ENCODE results near the gene HNRNPR. TPM values are rescaled to one million over a fixed set of nuclear protein-coding genes. Genes with fewer than 3 reads are reported as not detected.
A peak's percentile ranks its signal among the peaks of the same experiment; 100 is the strongest.

The HNRNPR gene
- total and polyA plus RNA-seq, 9 of the 15 experiments (the other 6 are each of a cell fraction or from before 2014, with no cell fraction given): 80.9 to 372 (median 301) TPM

- TF ChIP-seq ARID3A (IDR thresholded peaks at IDR 0.05; ENCODE audit: borderline replicate concordance, low read depth, low read length) (no peak), CTBP1 (IDR thresholded peaks at IDR 0.05; ENCODE audit: borderline replicate concordance) (0 out of 2 replicates have a peak, but pooled peaks have one; percentile 15), ZNF507 (tag; conservative IDR thresholded peaks at IDR 0.05) (peak; percentile 40; the same call in 1 of the 2 replicates), CBX3 (IDR thresholded peaks at IDR 0.05; ENCODE audit: borderline replicate concordance in 1 of 2, low read length in 2 of 2) (peak; percentile 91 to 97), HOMEZ (CRISPR knock-in tag; IDR thresholded peaks at IDR 0.05) (no peak), XRCC3 (IDR thresholded peaks at IDR 0.05) (peak; percentile 99), PRDM10 (IDR thresholded peaks at IDR 0.05; ENCODE audit: partially characterized antibody) (no peak), ILK (tag; IDR thresholded peaks at IDR 0.05; ENCODE audit: borderline replicate concordance, low read depth) (no peak), ZNF175 (CRISPR knock-in tag; IDR thresholded peaks at IDR 0.05; ENCODE audit: low read depth) (0 out of 2 replicates have a peak, but pooled peaks have one; percentile 38), CHD2 (IDR thresholded peaks at IDR 0.05; ENCODE audit: low read depth, low read length) (peak; percentile 27; the same call in 1 of the 2 replicates), ZC3H4 (CRISPR knock-in tag; IDR thresholded peaks at IDR 0.05; ENCODE audit: borderline replicate concordance) (0 out of 2 replicates have a peak, but pooled peaks have one; percentile 27), POLR2A (conservative IDR thresholded peaks at IDR 0.05) (peak; percentile 37; the same call in 1 of the 2 replicates), SAFB (IDR thresholded peaks at IDR 0.05; ENCODE audit: borderline replicate concordance, low read depth, low read length) (no peak), C11orf30 (IDR thresholded peaks at IDR 0.05; ENCODE audit: low read depth) (no peak), PHF8 (IDR thresholded peaks at IDR 0.05; ENCODE audit: borderline replicate concordance, low read length) (no peak), BCOR (IDR thresholded peaks at IDR 0.05) (peak; percentile 37; the same call in 1 of the 2 replicates), MXI1 (IDR thresholded peaks at IDR 0.05; ENCODE audit: low read depth, low read length) (no peak), CREB3L1 (IDR thresholded peaks at IDR 0.05; ENCODE audit: borderline replicate concordance, low read depth) (no peak)
Observed at GRCh38 chr1:23362218-23362713, 18.2 kb upstream of the HNRNPR start (continued).

Measured in K562 (cell line).